Thoracic aorta (tissue), 2 donors: Measurements from ENCODE around the gene SPDYE3. TPM values are rescaled to one million over a fixed set of nuclear protein-coding genes. Genes with fewer than 3 reads are reported as not detected.
"Not testable (repeated sequence)": the region's sequence is repeated elsewhere in the genome, so short reads cannot be mapped to it uniquely, and the experiment has no call there.

Experiments
- ATAC-seq: fragments of 150-250 bp; one replicate; pipeline ENCODE4 v1.8.0; 2017; ENCODE audit warnings: low read depth; ENCODE audit not compliant: insufficient number of reproducible peaks, low FRiP score
- DNase-seq: peaks from one replicate; pipeline ENCODE4 v3.0.0-alpha.2; 2020; ENCODE audit warnings: low spot score
- H3K27ac ChIP-seq, 2 donors: fragments of 200-600 bp; sonication (generic); 1 replicate in 1 of 2; 2 replicates in 1 of 2; pipeline ENCODE4 v1.5.1; 2016; ENCODE audit warnings: mild to moderate bottlenecking in 2 of 2, moderate library complexity in 2 of 2
- H3K27me3 ChIP-seq: fragments of 200-600 bp; sonication (generic); replicated peaks from 2 replicates; pipeline ENCODE4 v1.6.0; 2016; ENCODE audit warnings: mild to moderate bottlenecking; ENCODE audit not compliant: insufficient read depth
- H3K36me3 ChIP-seq: fragments of 200-600 bp; sonication (generic); one replicate; pipeline ENCODE4 v1.5.1; 2016
- H3K4me1 ChIP-seq, 2 donors: fragments of 200-600 bp; sonication (generic); 1 replicate in 1 of 2; 2 replicates in 1 of 2; pipeline versions ENCODE4 v1.5.1 to v1.6.0; 2016; ENCODE audit warnings: low read depth in 2 of 2, mild to moderate bottlenecking in 1 of 2; ENCODE audit not compliant: control insufficient read depth in 1 of 2
- H3K4me3 ChIP-seq: fragments of 200-600 bp; sonication (generic); 2 replicates; pipeline ENCODE4 v1.5.1; 2016; ENCODE audit warnings: mild to moderate bottlenecking
- H3K9me3 ChIP-seq: fragments of 200-600 bp; sonication (generic); 2 replicates; pipeline ENCODE4 v1.5.1; 2016
- CTCF ChIP-seq: fragments of 200-600 bp; sonication (generic); IDR thresholded peaks from one replicate; pipeline ENCODE4 v1.5.1; 2019; ENCODE audit warnings: antibody characterized with exemption
- total RNA-seq, 2 donors: library from RNA; depleted of rRNA; stranded (reverse); fragments of >200 nt; gene quantifications; one replicate each; pipeline versions ENCODE4 v1.1.0 to v1.2.3, GENCODE V29; 2016

SPDYE3 gene
- total RNA-seq, 2 donors from 2014 or later = not detected

DNA sequence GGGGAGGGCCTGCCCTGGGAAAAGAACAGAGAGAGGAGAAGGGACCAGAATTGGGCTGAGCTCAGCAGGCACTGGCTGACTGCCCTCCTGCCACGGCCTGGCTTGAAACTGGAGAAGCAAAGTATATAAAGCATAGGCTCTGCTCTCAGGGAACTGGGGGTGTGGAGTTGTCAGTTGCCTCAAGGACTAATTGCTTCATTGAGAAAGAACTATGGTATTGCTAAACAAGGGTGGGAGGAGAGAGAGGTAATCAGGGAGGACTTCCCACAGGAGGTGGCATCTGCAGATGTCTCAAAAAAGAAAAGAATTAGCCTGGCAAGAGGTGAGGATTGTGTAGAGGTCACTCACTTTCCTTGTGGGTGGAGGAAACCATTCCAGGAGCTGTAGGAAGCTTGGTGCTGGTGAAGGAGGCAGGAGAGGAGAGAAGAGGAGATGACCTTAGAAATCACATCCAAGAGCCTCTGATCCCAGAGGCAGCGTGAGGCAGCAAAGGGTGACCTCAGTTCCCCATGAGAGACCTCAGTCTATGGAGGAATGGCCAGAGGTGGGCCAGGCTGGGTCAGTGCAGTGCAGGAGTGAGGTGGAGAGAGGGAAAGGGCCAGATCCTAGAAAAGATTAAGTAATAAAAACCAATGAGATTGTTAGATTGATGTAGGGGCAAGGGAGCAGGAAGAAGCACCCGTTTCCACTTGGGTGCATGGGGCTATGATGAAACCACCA, 52.8 kb downstream of the SPDYE3 start:
- no peak overlapping the region for H3K27ac ChIP-seq
- no peaks in the 10 kb centered on the region for H3K4me1 ChIP-seq
- H3K36me3 ChIP-seq = peaks cover 70% of the 10 kb centered on the region
- DNase-seq = no peak
- no peaks in the 10 kb centered on the region for H3K9me3 ChIP-seq
- no peak for TF ChIP-seq CTCF
- H3K27me3 ChIP-seq = no peaks in the 10 kb centered on the region
- H3K4me3 ChIP-seq = no peak overlapping the region
- ATAC-seq = no peak

DNA sequence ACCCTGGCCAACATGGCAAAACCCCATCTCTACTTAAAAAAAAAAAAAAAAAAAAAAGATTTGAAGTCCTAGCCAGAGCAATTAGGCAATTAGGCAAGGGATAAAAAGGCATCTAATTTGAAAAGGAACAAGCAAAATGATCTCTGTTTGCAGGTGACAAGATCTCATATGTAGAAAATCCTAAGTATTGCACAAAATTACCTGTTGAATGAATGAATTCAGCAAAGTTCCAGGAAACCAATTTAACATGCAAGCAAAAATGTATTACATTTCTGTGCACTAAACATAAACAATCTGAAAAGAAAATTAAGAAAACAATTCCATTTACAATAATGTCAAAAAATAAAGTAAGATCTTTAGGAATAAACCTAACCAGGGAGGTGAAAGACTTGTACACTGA, 55.6 kb downstream of the SPDYE3 start:
- Histone ChIP-seq H3K4me3 (no peak overlapping the region), H3K27me3 (no peaks in the 10 kb centered on the region), H3K9me3 (no peaks in the 10 kb centered on the region), H3K36me3 (peaks cover 52% of the 10 kb centered on the region), H3K27ac (no peak overlapping the region), H3K4me1 (no peaks in the 10 kb centered on the region)
- DNase-seq (no peak), ATAC-seq (no peak)
- TF ChIP-seq CTCF = no peak

GRCh38 chr7:100363797-100364196, 56.3 kb downstream of the SPDYE3 start:
- not testable (repeated sequence) for ATAC-seq
- H3K36me3 ChIP-seq = peaks cover 45% of the 10 kb centered on the region

GRCh38 chr7:100364480-100364879, 57.0 kb downstream of the SPDYE3 start:
- no peak for DNase-seq
- peaks cover 41% of the 10 kb centered on the region for H3K36me3 ChIP-seq
- H3K4me3 ChIP-seq = no peak overlapping the region
- no peaks in the 10 kb centered on the region for H3K27me3 ChIP-seq
- no peaks in the 10 kb centered on the region for H3K4me1 ChIP-seq
- H3K27ac ChIP-seq = no peak overlapping the region
- no peak for TF ChIP-seq CTCF
- no peak for ATAC-seq
- H3K9me3 ChIP-seq = no peaks in the 10 kb centered on the region

More at GRCh38 chr7:100363797-100364196, 56.3 kb downstream of the SPDYE3 start:
- not testable (repeated sequence) for H3K9me3 ChIP-seq, H3K4me1 ChIP-seq, H3K27ac ChIP-seq, H3K4me3 ChIP-seq, DNase-seq, H3K27me3 ChIP-seq

GRCh38 chr7:100365998-100366367, 58.5 kb downstream of the SPDYE3 start:
- not testable (repeated sequence) for H3K4me3 ChIP-seq, DNase-seq, H3K4me1 ChIP-seq, H3K27me3 ChIP-seq, H3K27ac ChIP-seq, H3K9me3 ChIP-seq, ATAC-seq
- H3K36me3 ChIP-seq = peaks cover 25% of the 10 kb centered on the region

- no peak for ATAC-seq
- Histone ChIP-seq H3K27ac (no peak overlapping the region), H3K36me3 (peaks cover 19% of the 10 kb centered on the region), H3K4me1 (no peaks in the 10 kb centered on the region), H3K4me3 (no peak overlapping the region), H3K9me3 (no peaks in the 10 kb centered on the region), H3K27me3 (no peaks in the 10 kb centered on the region)
- no peak for TF ChIP-seq CTCF
- no peak for DNase-seq
These were observed 59.1 kb downstream of the SPDYE3 start for GRCh38 chr7:100366411-100367250.
